ENCODE results near the gene SETD6. TPM values are rescaled to one million over a fixed set of nuclear protein-coding genes. Genes with fewer than 3 reads are reported as not detected.
A peak's percentile ranks its signal among the peaks of the same experiment; 100 is the strongest.
"Not testable (repeated sequence)": the region's sequence is repeated elsewhere in the genome, so short reads cannot be mapped to it uniquely, and the experiment has no call there.

The SETD6 gene
- total and polyA plus RNA-seq, 5 experiments from 2014 or later: 9.8 to 45.6 (median 14.5) TPM

- ATAC-seq (no peak), DNase-seq (no peak)
- Mint-ChIP-seq H3K4me1 (no peaks in the 10 kb centered on the region), H3K36me3 (no peaks in the 10 kb centered on the region), H3K27ac (no peak overlapping the region), H3K9me3 (no peaks in the 10 kb centered on the region), H3K4me3 (no peak overlapping the region), H3K27me3 (peaks cover 6 to 30% (median 12%) of the 10 kb centered on the region in 5 donors)
- POLR2A ChIA-PET: no interaction called here
Observed at GRCh38 chr16:58481931-58482330, 33.4 kb upstream of the SETD6 start.

DNA sequence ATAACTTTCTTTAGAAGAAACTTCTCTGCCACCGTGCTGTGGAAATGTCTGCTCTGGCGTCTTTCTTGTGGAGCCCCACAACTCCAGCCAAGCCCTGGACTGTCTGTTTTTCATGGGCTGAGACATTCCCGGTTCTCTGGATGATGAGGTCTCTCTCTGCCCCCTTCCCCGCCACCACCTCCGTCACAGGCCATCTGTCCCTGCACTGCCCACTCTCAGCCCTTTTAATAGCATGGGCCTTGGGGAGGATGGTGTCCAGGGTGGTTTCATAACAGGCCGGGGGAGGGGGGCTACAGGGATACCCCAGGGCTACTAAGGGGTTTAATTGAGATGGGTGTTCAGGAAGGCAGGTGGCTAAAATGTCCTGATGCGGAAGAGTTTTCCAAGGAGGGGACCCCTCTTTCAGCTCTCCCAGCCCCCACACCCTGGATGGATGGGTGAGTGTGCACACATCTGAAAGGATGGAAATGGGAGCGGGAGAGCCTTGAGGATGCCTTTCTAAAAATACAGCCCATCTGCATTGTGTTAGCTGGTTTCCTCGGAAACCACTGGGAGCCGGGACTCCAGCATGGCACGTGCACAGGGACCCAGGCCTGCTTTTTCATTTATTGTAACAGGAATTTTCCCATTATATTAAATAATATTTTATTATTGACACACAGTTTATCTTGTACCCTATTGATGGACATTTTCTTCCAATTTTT lies 30.0 kb upstream of the SETD6 start:
- no peak for DNase-seq
- Mint-ChIP-seq H3K27me3 (peaks cover 6 to 35% (median 12%) of the 10 kb centered on the region in 5 donors), H3K27ac (no peak overlapping the region), H3K36me3 (no peaks in the 10 kb centered on the region), H3K4me1 (peaks cover 0 to 1% (median 0%) of the 10 kb centered on the region in 4 donors), H3K9me3 (no peaks in the 10 kb centered on the region), H3K4me3 (no peak overlapping the region)
- POLR2A ChIA-PET: no interaction called here
- no peak for ATAC-seq

DNA sequence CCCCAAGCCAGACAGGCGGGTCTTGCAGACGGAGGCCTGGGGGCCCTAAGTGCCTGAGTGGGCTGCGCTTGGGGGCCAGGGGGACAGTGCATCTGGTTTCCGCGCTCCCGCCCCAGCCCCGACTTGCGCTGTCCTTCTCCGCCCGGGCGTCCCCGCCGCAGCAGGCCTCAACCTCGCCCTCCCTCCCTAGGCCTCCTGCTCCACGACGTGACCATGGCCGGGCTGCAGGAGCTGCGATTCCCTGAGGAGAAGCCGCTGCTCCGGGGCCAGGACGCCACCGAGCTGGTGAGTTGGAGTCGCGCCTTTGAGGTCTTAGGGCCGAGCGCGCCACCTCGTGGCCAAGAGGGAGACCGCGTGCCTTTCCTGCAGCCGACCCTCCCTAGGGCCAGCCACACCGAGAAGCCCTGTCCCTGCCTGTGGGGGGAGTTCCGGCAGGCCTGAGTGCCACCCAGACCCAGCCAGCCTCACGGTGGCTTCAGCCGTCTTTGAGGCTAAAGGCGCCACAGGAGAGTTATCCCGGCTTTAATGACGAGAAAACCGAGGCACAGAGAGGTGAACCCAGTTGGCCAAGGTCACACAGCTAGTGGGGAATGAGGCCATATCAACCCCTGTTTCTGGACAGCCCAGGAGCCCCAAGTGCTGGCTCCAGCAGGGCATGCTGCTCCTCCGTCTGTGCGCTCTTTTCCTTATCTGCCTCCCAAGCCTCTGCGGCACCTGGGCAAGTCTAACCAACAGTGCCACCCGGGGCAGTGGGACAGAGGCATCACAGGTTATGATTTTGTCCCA lies 27.6 kb upstream of the SETD6 start:
- ATAC-seq (peak; percentile 86 to 96), DNase-seq (peak; percentile 53 to 81 (median 70))
- POLR2A ChIA-PET: interaction anchor here (0.6 kb wide), 1 partner anchor 151 kb away, joined by 3 read pairs; no protein-coding TSS in a partner anchor
- no peaks in the 10 kb centered on the region for H3K9me3 Mint-ChIP-seq
- H3K36me3 Mint-ChIP-seq: no peaks in the 10 kb centered on the region
- no peak overlapping the region for H3K27ac Mint-ChIP-seq
- peaks cover 0 to 3% (median 0%) of the 10 kb centered on the region in 4 donors for H3K4me1 Mint-ChIP-seq
- H3K4me3 Mint-ChIP-seq: peak overlapping the region in 3 of 10 donors; percentile 13 to 23 (median 22)
- H3K27me3 Mint-ChIP-seq: peaks cover 4 to 17% (median 6%) of the 10 kb centered on the region in 5 donors

- Mint-ChIP-seq H3K27me3 (peaks cover 2 to 14% (median 9%) of the 10 kb centered on the region in 5 donors), H3K27ac (no peak overlapping the region), H3K9me3 (no peaks in the 10 kb centered on the region), H3K4me1 (peaks cover 0 to 3% (median 0%) of the 10 kb centered on the region in 4 donors), H3K36me3 (no peaks in the 10 kb centered on the region), H3K4me3 (no peak overlapping the region)
- DNase-seq (no peak), ATAC-seq (no peak)
- POLR2A ChIA-PET: no interaction called here
Observed at GRCh38 chr16:58488531-58488930, 26.8 kb upstream of the SETD6 start.

DNA sequence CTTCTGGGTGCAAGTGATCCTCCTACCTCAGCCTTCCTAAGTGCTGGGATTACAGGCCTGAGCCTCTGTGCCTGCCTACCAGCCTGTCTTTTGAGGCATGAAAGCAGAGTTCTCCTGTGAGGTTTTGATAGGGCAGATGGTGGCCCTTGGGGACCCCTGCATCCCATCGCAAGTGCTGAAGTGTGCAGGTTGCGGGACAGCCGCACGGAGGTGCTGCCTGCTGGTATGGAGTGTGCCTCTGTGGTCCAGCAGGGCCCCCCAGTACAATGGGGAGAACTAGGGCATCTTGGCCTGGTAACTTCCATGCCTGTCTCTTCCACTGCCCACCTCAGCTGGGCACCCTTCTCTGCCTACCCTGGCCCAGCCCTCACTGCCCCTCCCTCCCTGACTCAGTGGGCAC lies 25.3 kb upstream of the SETD6 start:
- H3K36me3 Mint-ChIP-seq: no peaks in the 10 kb centered on the region
- H3K4me1 Mint-ChIP-seq: peaks cover 0 to 3% (median 2%) of the 10 kb centered on the region in 4 donors
- H3K9me3 Mint-ChIP-seq: no peaks in the 10 kb centered on the region
- H3K27me3 Mint-ChIP-seq: peaks cover 0 to 14% (median 9%) of the 10 kb centered on the region in 5 donors
- POLR2A ChIA-PET: no interaction called here
- H3K4me3 Mint-ChIP-seq: no peak overlapping the region
- no peak for ATAC-seq
- no peak for DNase-seq
- no peak overlapping the region for H3K27ac Mint-ChIP-seq

DNA sequence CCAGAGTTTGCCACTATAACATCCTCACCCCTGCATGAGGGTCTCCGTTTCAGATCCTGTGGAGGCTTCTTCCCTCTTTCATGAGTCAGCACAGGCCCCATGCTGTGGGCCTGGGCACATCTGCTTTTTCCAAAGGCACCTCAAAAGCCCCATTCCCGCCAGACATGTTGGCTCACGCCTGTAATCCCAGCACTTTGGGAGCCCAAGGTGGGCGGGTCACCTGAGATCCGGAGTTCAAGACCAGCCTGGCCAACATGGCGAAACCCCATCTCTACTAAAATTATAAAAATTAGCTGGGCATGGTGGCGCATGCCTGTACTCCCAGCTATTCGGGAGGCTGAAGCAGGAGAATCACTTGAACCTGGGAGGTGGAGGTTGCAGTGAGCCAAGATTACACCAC lies 24.8 kb upstream of the SETD6 start:
- H3K27me3 Mint-ChIP-seq: peaks cover 0 to 15% (median 10%) of the 10 kb centered on the region in 5 donors
- DNase-seq, H3K4me3 Mint-ChIP-seq, ATAC-seq, H3K36me3 Mint-ChIP-seq, H3K4me1 Mint-ChIP-seq, POLR2A ChIA-PET, H3K9me3 Mint-ChIP-seq, H3K27ac Mint-ChIP-seq: not testable (repeated sequence)

DNA sequence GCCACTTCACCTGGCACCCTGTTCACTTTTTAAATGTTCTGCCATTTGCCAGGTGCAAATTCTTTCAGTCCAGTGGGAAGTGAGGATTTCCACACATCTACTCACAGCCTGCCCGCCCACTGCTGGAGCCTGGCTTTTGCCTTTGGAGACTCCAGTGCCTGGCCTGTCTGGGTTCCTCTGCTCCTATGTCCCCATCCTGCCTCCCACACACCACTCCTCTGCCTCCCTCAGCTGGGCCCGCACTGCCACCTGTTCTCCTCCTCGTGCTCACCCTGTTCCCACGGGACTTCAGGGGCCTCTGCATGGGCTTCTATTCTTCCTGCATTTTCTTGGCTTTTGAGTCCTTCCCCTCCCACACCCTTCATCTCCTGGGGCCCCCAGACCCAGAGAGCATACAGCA lies 23.3 kb upstream of the SETD6 start:
- no peaks in the 10 kb centered on the region for H3K9me3 Mint-ChIP-seq
- H3K36me3 Mint-ChIP-seq: no peaks in the 10 kb centered on the region
- ATAC-seq: no peak
- POLR2A ChIA-PET: no interaction called here
- no peak for DNase-seq
- H3K27me3 Mint-ChIP-seq: peaks cover 0 to 14% (median 3%) of the 10 kb centered on the region in 5 donors
- H3K27ac Mint-ChIP-seq: peak overlapping the region in 1 of 10 donors; percentile 56
- peaks cover 3 to 10% (median 5%) of the 10 kb centered on the region in 4 donors for H3K4me1 Mint-ChIP-seq
- no peak overlapping the region for H3K4me3 Mint-ChIP-seq

DNA sequence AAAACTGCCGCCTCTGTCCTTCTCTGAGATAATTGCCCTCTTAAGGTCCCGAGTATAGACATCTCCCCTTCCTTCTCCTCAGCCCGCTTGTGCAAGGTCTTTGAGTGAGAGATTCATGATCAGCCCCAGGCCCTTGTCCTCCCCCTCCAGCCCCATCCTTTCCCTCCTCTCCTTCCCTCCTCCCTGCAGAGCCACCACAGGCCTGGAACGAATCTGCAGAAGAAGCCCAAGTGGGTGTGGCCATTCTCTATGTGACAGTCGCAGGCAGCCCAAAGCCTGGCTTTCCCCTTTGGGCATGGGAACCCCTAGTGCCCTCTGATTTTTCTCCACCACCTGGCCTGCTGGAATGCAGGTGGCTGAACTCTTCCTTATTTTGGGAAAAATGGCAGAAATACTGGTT lies 22.6 kb upstream of the SETD6 start:
- POLR2A ChIA-PET: no interaction called here
- DNase-seq: no peak
- Mint-ChIP-seq H3K36me3 (no peaks in the 10 kb centered on the region), H3K27ac (peak overlapping the region in 2 of 10 donors; percentile 35 to 58), H3K9me3 (no peaks in the 10 kb centered on the region), H3K27me3 (peaks cover 0 to 12% (median 0%) of the 10 kb centered on the region in 5 donors), H3K4me1 (peaks cover 3 to 10% (median 7%) of the 10 kb centered on the region in 4 donors), H3K4me3 (no peak overlapping the region)
- ATAC-seq: no peak

- DNase-seq: no peak
- Mint-ChIP-seq H3K4me3 (no peak overlapping the region), H3K9me3 (no peaks in the 10 kb centered on the region), H3K36me3 (peaks cover 0 to 2% (median 0%) of the 10 kb centered on the region in 3 donors), H3K27ac (peak overlapping the region in 1 of 10 donors; percentile 69), H3K27me3 (peaks cover 0 to 9% (median 0%) of the 10 kb centered on the region in 5 donors), H3K4me1 (peaks cover 3 to 14% (median 7%) of the 10 kb centered on the region in 4 donors)
- ATAC-seq: no peak
- POLR2A ChIA-PET: no interaction called here
Observed at GRCh38 chr16:58493756-58494431, 21.4 kb upstream of the SETD6 start.

GRCh38 chr16:58494981-58495520 lies 20.3 kb upstream of the SETD6 start:
- Mint-ChIP-seq H3K27me3 (peaks cover 0 to 9% (median 2%) of the 10 kb centered on the region in 5 donors), H3K4me1 (peaks cover 3 to 18% (median 9%) of the 10 kb centered on the region in 4 donors), H3K4me3 (no peak overlapping the region), H3K9me3 (no peaks in the 10 kb centered on the region), H3K36me3 (peaks cover 0 to 2% (median 0%) of the 10 kb centered on the region in 3 donors), H3K27ac (peak overlapping the region in 4 of 10 donors; percentile 25 to 82 (median 62))
- ATAC-seq: peak; percentile 27 to 49
- POLR2A ChIA-PET: no interaction called here
- DNase-seq: peak in 7 of 10 donors; percentile 29 to 76 (median 46)

DNA sequence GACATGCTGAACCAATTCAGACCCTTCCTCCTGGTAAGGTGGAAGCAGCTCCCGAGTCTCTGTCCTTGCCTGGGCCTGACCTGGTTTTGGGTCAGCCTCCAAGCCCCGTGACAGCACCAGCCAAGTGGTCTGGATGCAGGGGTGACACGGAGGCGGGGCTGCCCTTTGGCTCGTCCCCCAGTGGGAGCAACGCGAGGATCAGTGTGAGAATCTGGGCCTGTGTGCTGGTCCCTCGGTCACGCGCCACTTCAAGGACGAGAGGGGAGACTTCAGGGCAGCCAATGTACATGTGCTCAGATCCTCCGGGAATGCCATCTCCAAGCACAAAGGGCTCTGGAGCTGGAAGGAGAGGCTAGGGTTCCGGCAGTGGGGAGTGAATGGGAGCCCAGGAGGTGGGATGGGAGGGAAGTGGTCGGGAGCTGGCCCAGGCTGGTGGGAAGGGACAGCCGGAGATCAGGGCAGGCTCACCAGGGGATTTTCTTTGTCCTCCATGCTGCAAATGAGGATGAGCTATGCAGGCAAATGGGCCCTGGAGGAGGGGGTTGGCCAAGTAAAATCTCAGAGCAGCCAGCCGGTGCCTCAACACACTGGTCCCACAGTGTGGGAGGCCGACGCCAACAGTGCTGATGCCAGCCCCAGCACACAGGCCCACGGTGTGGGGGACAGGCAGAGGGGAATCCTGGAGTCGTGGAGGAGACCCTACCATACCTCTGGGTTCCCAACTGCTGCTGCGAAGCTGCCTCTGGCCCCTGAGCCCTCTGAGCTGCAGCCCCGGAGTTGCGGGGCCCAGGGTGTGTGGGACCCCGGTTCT lies 19.6 kb upstream of the SETD6 start:
- H3K27me3 Mint-ChIP-seq: peaks cover 0 to 12% (median 2%) of the 10 kb centered on the region in 5 donors
- POLR2A ChIA-PET: no interaction called here
- peak overlapping the region in 5 of 10 donors; percentile 4 to 82 (median 58) for H3K27ac Mint-ChIP-seq
- H3K4me3 Mint-ChIP-seq: no peak overlapping the region
- H3K4me1 Mint-ChIP-seq: peaks cover 4 to 24% (median 16%) of the 10 kb centered on the region in 4 donors
- H3K36me3 Mint-ChIP-seq: peaks cover 0 to 2% (median 0%) of the 10 kb centered on the region in 3 donors
- H3K9me3 Mint-ChIP-seq: no peaks in the 10 kb centered on the region
- no peak for DNase-seq
- ATAC-seq: no peak

GRCh38 chr16:58497468-58497867 lies 17.8 kb upstream of the SETD6 start:
- peaks cover 0 to 2% (median 0%) of the 10 kb centered on the region in 3 donors for H3K36me3 Mint-ChIP-seq
- peaks cover 8 to 32% (median 24%) of the 10 kb centered on the region in 4 donors for H3K4me1 Mint-ChIP-seq
- peak overlapping the region in 1 of 10 donors; percentile 29 for H3K4me3 Mint-ChIP-seq
- DNase-seq: no peak
- H3K27me3 Mint-ChIP-seq: peaks cover 0 to 16% (median 5%) of the 10 kb centered on the region in 5 donors
- H3K27ac Mint-ChIP-seq: peak overlapping the region in 2 of 10 donors; percentile 29 to 88
- H3K9me3 Mint-ChIP-seq: no peaks in the 10 kb centered on the region
- POLR2A ChIA-PET: interaction anchor here (0.6 kb wide), 1 partner anchor 237 kb away, joined by 3 read pairs; no protein-coding TSS in a partner anchor
- no peak for ATAC-seq

Data from naive thymus-derived CD8-positive, alpha-beta T cell (primary cell).